SK-N-SH (cell line): ENCODE results near the gene PGS1.

Source experiments
- CTCF ChIP-seq: fragments of 200-600 bp; sonication (generic); IDR thresholded peaks from 2 replicates; pipeline ENCODE4 v1.6.1; 2017; ENCODE audit warnings: antibody characterized with exemption, mild to moderate bottlenecking, moderate library complexity
- JUND ChIP-seq: IDR thresholded peaks from 2 replicates; pipeline ENCODE4 v1.4.0; 2012
- MEF2A ChIP-seq: IDR thresholded peaks from 2 replicates; pipeline ENCODE4 v1.4.0; 2012; ENCODE audit warnings: low read depth, borderline replicate concordance

DNA sequence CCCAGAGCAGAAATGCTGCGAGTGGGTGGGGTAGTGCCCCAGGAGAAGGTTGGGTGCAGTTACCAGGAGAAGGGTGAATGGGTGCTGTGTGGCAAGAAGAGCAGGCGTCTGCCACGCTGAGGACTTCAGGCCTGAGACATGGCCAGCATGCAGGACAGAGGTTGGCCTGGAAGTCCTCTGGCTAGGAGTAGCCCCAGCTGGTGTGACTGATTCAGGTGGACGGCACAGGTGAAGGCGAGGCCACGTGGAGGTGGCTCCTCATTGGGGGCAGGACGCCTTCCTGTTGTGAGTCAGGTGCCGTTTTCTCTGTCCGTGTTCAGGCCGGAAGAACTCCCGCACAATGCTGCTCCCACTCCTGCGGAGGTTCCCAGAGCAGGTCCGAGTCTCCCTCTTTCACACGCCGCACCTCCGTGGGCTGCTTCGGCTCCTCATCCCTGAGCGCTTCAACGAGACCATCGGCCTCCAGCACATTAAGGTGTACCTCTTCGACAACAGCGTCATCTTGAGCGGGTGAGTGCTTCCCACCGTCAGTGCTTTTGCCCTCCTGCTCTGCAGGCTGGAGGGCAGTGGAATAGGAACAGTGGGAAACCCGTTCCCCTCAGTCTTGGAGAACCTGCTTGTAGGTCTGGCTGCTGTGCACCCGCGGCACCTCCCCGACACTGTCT is 20.7 kb downstream of the PGS1 start:
- TF ChIP-seq JUND (no peak), MEF2A (no peak), CTCF (no peak)
